ENCODE data around the gene CTDP1.

Gene CTDP1

GRCh38 chr18:79679552-79680099, at the start of gene CTDP1:
Gene CTDP1 (plus strand): TSS chr18:79679803. CDS start chr18:79679948, 145 bp downstream.
- peak; percentile 65 for DNase-seq

- no peak for DNase-seq
Measured at GRCh38 chr18:79630281-79631095, 49.1 kb upstream of the CTDP1 start.

- DNase-seq, result no peak
Measured at GRCh38 chr18:79631096-79631507, 48.5 kb upstream of the CTDP1 start.

GRCh38 chr18:79631761-79632446, 47.7 kb upstream of the CTDP1 start:
- no peak for DNase-seq

- DNase-seq, result no peak
Measured at GRCh38 chr18:79632765-79633164, 46.8 kb upstream of the CTDP1 start.

GRCh38 chr18:79634186-79634585, 45.4 kb upstream of the CTDP1 start:
- no peak for DNase-seq

- DNase-seq, result no peak
Measured at GRCh38 chr18:79634593-79635426, 44.8 kb upstream of the CTDP1 start.

GRCh38 chr18:79635427-79635726, 44.2 kb upstream of the CTDP1 start:
- no peak for DNase-seq

- no peak for DNase-seq
Measured at GRCh38 chr18:79637181-79637920, 42.3 kb upstream of the CTDP1 start.

GRCh38 chr18:79637921-79638909, 41.4 kb upstream of the CTDP1 start:
- no peak for DNase-seq

GRCh38 chr18:79639072-79639829, 40.4 kb upstream of the CTDP1 start:
- no peak for DNase-seq

GRCh38 chr18:79640064-79640672, 39.4 kb upstream of the CTDP1 start:
- DNase-seq, result no peak

GRCh38 chr18:79640875-79641274, 38.7 kb upstream of the CTDP1 start:
- DNase-seq, result no peak

- no peak for DNase-seq
Measured at GRCh38 chr18:79641722-79642497, 37.7 kb upstream of the CTDP1 start.

- no peak for DNase-seq
Measured at GRCh38 chr18:79642626-79643025, 37.0 kb upstream of the CTDP1 start.

GRCh38 chr18:79643054-79643984, 36.3 kb upstream of the CTDP1 start:
- no peak for DNase-seq

- peak; percentile 40 for DNase-seq
Measured at GRCh38 chr18:79644006-79644665, 35.5 kb upstream of the CTDP1 start.
